Pancreas (tissue), 10 donors: ENCODE results near the gene SLC16A10. TPM values are rescaled to one million over a fixed set of nuclear protein-coding genes. Genes with fewer than 3 reads are reported as not detected.
A peak's percentile ranks its signal among the peaks of the same experiment; 100 is the strongest.
"Not testable (repeated sequence)": the region's sequence is repeated elsewhere in the genome, so short reads cannot be mapped to it uniquely, and the experiment has no call there.

Source experiments
- ATAC-seq, 4 donors: fragments of 200-7000 bp; cut with Tn5 transposase; one replicate each; pipeline versions ENCODE4 v1.8.0 to v1.9.1; 2020; ENCODE audit warnings: mild to moderate bottlenecking in 4 of 4, moderate library complexity in 4 of 4
- DNase-seq, 6 donors: peaks; one replicate each; pipeline ENCODE4 v3.0.0-alpha.2; 2020
- FAIRE-seq: peaks from 2 replicates; lab custom pipeline; 2012; peaks lifted over from hg19 to GRCh38; lab: Jason Lieb, UNC
- H3K27ac ChIP-seq, 4 donors: fragments of 200-600 bp; sonication (generic); 1 replicate in 3 of 4; 2 replicates in 1 of 4; pipeline versions ENCODE4 v1.5.0 to v1.8.0; 2020
- H3K27me3 ChIP-seq, 4 donors: fragments of 200-600 bp; one replicate each; pipeline ENCODE4 v1.8.0; 2021
- H3K36me3 ChIP-seq, 3 donors: fragments of 200-600 bp; sonication (generic) in 1 of 3; one replicate each; pipeline versions ENCODE4 v1.5.0 to v1.8.0; 2020 to 2021
- H3K4me1 ChIP-seq, 3 donors: fragments of 200-600 bp; one replicate each; pipeline ENCODE4 v1.8.0; 2021
- H3K4me3 ChIP-seq, 4 donors: fragments of 200-600 bp; sonication (generic) in 2 of 4; one replicate each; pipeline versions ENCODE4 v1.5.0 to v1.8.0; 2020 to 2021
- H3K9me3 ChIP-seq, 4 donors: fragments of 200-600 bp; one replicate each; pipeline ENCODE4 v1.8.0; 2021
- CTCF ChIP-seq, 4 donors: fragments of 200-600 bp; sonication (generic) in 3 of 4; IDR thresholded peaks; one replicate each; pipeline versions ENCODE4 v1.5.0 to v1.8.0; 2021; ENCODE audit warnings: antibody characterized with exemption in 4 of 4
- WGBS, 2 donors: extraction: QIAGEN DNeasy Blood & Tissue Kit; methylation state at CpG; one replicate each; pipeline ENCODE4 v1.1.7; 2013; 5-methylcytosine and 5-hydroxymethylcytosine counted together
- intact Hi-C, 3 donors: fragments of 100-400 bp; cut with DNase I; formaldehyde crosslinking; loops; one replicate each; pipeline versions ENCODE4 v1.11.1 to v1.14.2; 2022
- polyA plus RNA-seq, 2 donors: library from polyadenylated mRNA; stranded (reverse); fragments of 200-250 nt; gene quantifications; one replicate each; pipeline ENCODE4 v1.2.3, GENCODE V29; 2013
- total RNA-seq, 6 donors: library from RNA; stranded (reverse); fragmentation: NEBNext Ultra II Directional in 4 of 6; extraction: Animal tissue kit (Norgen Biotek cat#: 25700) in 4 of 6; gene quantifications; one replicate each; pipeline versions ENCODE4 v1.2.1 to v1.2.4, GENCODE V29; 2021 to 2023
- donor health status: healthy with polysubstance abuse.
- donor health status: DM: no; HTN: no; CAD: no; lungs with moderate emphysema.
- donor health status: DM: no; HTN: no; CAD: no.
- donor health status: control.
- donor health status: control.
- donor health status: Bipolar disorder and iron deficiency.
- donor health status: DM: yes; HTN: yes; CAD: no.
- donor health status: DM: no; HTN: no; CAD: no.
- donor health status: DM: no; HTN: no; CAD: no.
- donor health status: DM: yes; HTN: yes; CAD: no.

Gene SLC16A10
- total and polyA plus RNA-seq, 8 donors, result 5.1 to 48.8 (median 30.0) TPM

GRCh38 chr6:111199935-111200334 is 112.6 kb downstream of the SLC16A10 start:
- peak in 3 of 4 donors; percentile 27 to 63 (median 51) for ATAC-seq
- peak overlapping the region in 2 of 4 donors; percentile 51 to 53 for H3K27ac ChIP-seq
- no peak for FAIRE-seq

GRCh38 chr6:111200350-111201243 is 113.3 kb downstream of the SLC16A10 start:
- Histone ChIP-seq H3K4me1 (peaks cover 0 to 16% (median 10%) of the 10 kb centered on the region in 3 donors), H3K9me3 (no peaks in the 10 kb centered on the region), H3K27me3 (no peaks in the 10 kb centered on the region), H3K27ac (peak overlapping the region in 2 of 4 donors; percentile 51 to 53), H3K36me3 (no peaks in the 10 kb centered on the region), H3K4me3 (peak overlapping the region in 1 of 4 donors; percentile 10)
- FAIRE-seq (no peak), ATAC-seq (peak in 3 of 4 donors; percentile 67 to 77 (median 75)), DNase-seq (no peak)
- intact Hi-C loops, result loop anchor here in 1 of 3 donors (10.0 kb wide), 1 partner anchor 146 kb away; no protein-coding TSS in a partner anchor
- no peak for TF ChIP-seq CTCF (IDR thresholded peaks at IDR 0.05)
- 24 to 25% methylated on average over 8 of the region's 8 CpGs for WGBS, 2 donors

More at GRCh38 chr6:111199935-111200334, 112.6 kb downstream of the SLC16A10 start:
- no peak for DNase-seq
- no peaks in the 10 kb centered on the region for H3K9me3 ChIP-seq
- TF ChIP-seq CTCF (IDR thresholded peaks at IDR 0.05), result no peak
- WGBS, 2 donors, result 11 to 24% methylated on average over 1 of the region's 1 CpG
- H3K36me3 ChIP-seq, result no peaks in the 10 kb centered on the region
- intact Hi-C loops, result loop anchor here in 1 of 3 donors (10.0 kb wide), 1 partner anchor 145 kb away; no protein-coding TSS in a partner anchor
- H3K4me3 ChIP-seq, result peak overlapping the region in 1 of 4 donors; percentile 10
- H3K4me1 ChIP-seq, result peaks cover 0 to 12% (median 10%) of the 10 kb centered on the region in 3 donors
- no peaks in the 10 kb centered on the region for H3K27me3 ChIP-seq

- DNase-seq (no peak), ATAC-seq (peak in 1 of 4 donors; percentile 16), FAIRE-seq (no peak)
- no peak for TF ChIP-seq CTCF (IDR thresholded peaks at IDR 0.05)
- Histone ChIP-seq H3K36me3 (no peaks in the 10 kb centered on the region), H3K9me3 (no peaks in the 10 kb centered on the region), H3K4me3 (no peak overlapping the region), H3K27me3 (no peaks in the 10 kb centered on the region), H3K4me1 (peaks cover 0 to 16% (median 10%) of the 10 kb centered on the region in 3 donors), H3K27ac (no peak overlapping the region)
- 46 to 57% methylated on average over 1 of the region's 1 CpG for WGBS, 2 donors
- intact Hi-C loops, result loop anchor here in 1 of 3 donors (10.0 kb wide), 1 partner anchor 146 kb away; no protein-coding TSS in a partner anchor
Observed at GRCh38 chr6:111201244-111201554, 113.9 kb downstream of the SLC16A10 start.

GRCh38 chr6:111201764-111202163 is 114.5 kb downstream of the SLC16A10 start:
- Histone ChIP-seq H3K27me3 (no peaks in the 10 kb centered on the region), H3K27ac (no peak overlapping the region), H3K4me1 (peaks cover 0 to 16% (median 10%) of the 10 kb centered on the region in 3 donors), H3K4me3 (no peak overlapping the region), H3K36me3 (no peaks in the 10 kb centered on the region), H3K9me3 (no peaks in the 10 kb centered on the region)
- intact Hi-C loops, result loop anchor here in 1 of 3 donors (10.0 kb wide), 1 partner anchor 147 kb away; no protein-coding TSS in a partner anchor
- 84 to 87% methylated on average over 3 of the region's 3 CpGs for WGBS, 2 donors
- FAIRE-seq, result no peak
- DNase-seq, result no peak
- TF ChIP-seq CTCF (IDR thresholded peaks at IDR 0.05), result no peak
- ATAC-seq, result no peak

- 93 to 94% methylated on average over 4 of the region's 4 CpGs for WGBS, 2 donors
- not testable (repeated sequence) for ATAC-seq, DNase-seq, H3K36me3 ChIP-seq, H3K9me3 ChIP-seq, FAIRE-seq, H3K27ac ChIP-seq, H3K4me3 ChIP-seq, H3K27me3 ChIP-seq
- intact Hi-C loops, result loop anchor here in 1 of 3 donors (10.0 kb wide), 1 partner anchor 149 kb away; no protein-coding TSS in a partner anchor
- H3K4me1 ChIP-seq, result peaks cover 0 to 16% (median 10%) of the 10 kb centered on the region in 3 donors
Observed at GRCh38 chr6:111203539-111203938, 116.2 kb downstream of the SLC16A10 start.
